HL-60 (cell line): ENCODE data around the gene ZBTB7B.

Experiments used
- POLR2AphosphoS5 ChIP-seq: IDR thresholded peaks from 2 replicates; pipeline ENCODE4 v1.6.1; 2012; ENCODE audit warnings: low read depth
- TF ChIP-seq, protein P1 (sequence below): IDR thresholded peaks from one replicate; pipeline ENCODE4 v1.5.1; 2011; ENCODE audit warnings: low read length, control low read depth, inconsistent platforms; ENCODE audit not compliant: insufficient read depth
- TF ChIP-seq, protein P2 (sequence below): IDR thresholded peaks from 2 replicates; pipeline ENCODE4 v1.6.1; 2012; ENCODE audit warnings: low read depth; ENCODE audit not compliant: insufficient replicate concordance

DNA sequence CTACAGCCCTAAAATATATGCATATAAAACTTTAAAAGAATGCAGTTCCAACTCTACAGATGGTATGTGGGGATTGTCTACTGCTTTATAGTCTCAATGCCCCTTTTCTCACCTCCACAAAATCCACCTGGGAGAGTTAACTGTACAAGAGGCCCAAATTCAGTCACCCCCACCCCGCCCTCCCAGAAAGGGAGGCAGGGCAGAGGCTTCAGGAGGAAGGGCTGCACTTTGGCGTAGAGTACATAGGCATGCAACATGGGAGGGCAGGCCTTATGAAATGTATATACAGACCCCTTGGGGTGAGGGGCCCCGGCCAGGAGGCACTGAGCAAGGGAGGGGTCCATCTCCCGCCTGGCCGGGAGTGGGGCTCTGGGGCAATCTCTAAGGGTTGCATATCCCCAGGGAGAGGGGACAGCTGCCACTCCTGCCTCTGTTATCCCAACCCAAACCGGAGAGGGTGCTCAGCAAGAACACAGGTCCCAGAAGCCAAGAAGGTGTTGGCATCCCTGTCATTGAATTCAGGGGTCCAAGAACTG is 39.7 kb upstream of the ZBTB7B start:
- TF ChIP-seq, protein P1, sequence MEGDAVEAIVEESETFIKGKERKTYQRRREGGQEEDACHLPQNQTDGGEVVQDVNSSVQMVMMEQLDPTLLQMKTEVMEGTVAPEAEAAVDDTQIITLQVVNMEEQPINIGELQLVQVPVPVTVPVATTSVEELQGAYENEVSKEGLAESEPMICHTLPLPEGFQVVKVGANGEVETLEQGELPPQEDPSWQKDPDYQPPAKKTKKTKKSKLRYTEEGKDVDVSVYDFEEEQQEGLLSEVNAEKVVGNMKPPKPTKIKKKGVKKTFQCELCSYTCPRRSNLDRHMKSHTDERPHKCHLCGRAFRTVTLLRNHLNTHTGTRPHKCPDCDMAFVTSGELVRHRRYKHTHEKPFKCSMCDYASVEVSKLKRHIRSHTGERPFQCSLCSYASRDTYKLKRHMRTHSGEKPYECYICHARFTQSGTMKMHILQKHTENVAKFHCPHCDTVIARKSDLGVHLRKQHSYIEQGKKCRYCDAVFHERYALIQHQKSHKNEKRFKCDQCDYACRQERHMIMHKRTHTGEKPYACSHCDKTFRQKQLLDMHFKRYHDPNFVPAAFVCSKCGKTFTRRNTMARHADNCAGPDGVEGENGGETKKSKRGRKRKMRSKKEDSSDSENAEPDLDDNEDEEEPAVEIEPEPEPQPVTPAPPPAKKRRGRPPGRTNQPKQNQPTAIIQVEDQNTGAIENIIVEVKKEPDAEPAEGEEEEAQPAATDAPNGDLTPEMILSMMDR = no peak
- no peak for TF ChIP-seq POLR2AphosphoS5
- TF ChIP-seq, protein P2, sequence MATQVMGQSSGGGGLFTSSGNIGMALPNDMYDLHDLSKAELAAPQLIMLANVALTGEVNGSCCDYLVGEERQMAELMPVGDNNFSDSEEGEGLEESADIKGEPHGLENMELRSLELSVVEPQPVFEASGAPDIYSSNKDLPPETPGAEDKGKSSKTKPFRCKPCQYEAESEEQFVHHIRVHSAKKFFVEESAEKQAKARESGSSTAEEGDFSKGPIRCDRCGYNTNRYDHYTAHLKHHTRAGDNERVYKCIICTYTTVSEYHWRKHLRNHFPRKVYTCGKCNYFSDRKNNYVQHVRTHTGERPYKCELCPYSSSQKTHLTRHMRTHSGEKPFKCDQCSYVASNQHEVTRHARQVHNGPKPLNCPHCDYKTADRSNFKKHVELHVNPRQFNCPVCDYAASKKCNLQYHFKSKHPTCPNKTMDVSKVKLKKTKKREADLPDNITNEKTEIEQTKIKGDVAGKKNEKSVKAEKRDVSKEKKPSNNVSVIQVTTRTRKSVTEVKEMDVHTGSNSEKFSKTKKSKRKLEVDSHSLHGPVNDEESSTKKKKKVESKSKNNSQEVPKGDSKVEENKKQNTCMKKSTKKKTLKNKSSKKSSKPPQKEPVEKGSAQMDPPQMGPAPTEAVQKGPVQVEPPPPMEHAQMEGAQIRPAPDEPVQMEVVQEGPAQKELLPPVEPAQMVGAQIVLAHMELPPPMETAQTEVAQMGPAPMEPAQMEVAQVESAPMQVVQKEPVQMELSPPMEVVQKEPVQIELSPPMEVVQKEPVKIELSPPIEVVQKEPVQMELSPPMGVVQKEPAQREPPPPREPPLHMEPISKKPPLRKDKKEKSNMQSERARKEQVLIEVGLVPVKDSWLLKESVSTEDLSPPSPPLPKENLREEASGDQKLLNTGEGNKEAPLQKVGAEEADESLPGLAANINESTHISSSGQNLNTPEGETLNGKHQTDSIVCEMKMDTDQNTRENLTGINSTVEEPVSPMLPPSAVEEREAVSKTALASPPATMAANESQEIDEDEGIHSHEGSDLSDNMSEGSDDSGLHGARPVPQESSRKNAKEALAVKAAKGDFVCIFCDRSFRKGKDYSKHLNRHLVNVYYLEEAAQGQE = no peak
